HepG2 (cell line): Measurements from ENCODE around the gene LZTFL1. TPM values are rescaled to one million over a fixed set of nuclear protein-coding genes. Genes with fewer than 3 reads are reported as not detected.

Experiments used
- ATAC-seq: fragments of 200-7000 bp; cut with Tn5 transposase; 3 replicates; pipeline ENCODE4 v1.9.1; 2020; ENCODE audit warnings: mild to moderate bottlenecking, moderate library complexity
- BruUV-seq: library from RNA; stranded (reverse); fragments of 400-500 nt; replicated peaks from 2 replicates; lab custom pipeline; 2021; lab: Mats Ljungman, UMichigan
- CTCF ChIA-PET: fragments of 300-600 bp; formaldehyde crosslinking; extraction: SDS; loops from one replicate; lab custom pipeline; 2021; ENCODE audit warnings: low total read pairs, inconsistent platforms, low intra/inter-chr PET ratio; lab: Yijun Ruan, JAX
- POLR2A ChIA-PET: fragments of 350-600 bp; sonication (Branson Sonifier 250); formaldehyde crosslinking; loops from one replicate; lab custom pipeline; 2020; ENCODE audit warnings: antibody characterized with exemption, inconsistent platforms; lab: Yijun Ruan, JAX
- DNase-seq: peaks from one replicate; pipeline ENCODE4 v3.0.0-alpha.2; 2015; ENCODE audit warnings: low spot score
- FAIRE-seq: peaks from 3 replicates; lab custom pipeline; 2011; peaks lifted over from hg19 to GRCh38; lab: Jason Lieb, UNC
- H2AFZ ChIP-seq: one replicate; pipeline ENCODE4 v1.6.1; 2011; ENCODE audit warnings: low read length, inconsistent platforms
- H3K27ac ChIP-seq: fragments of 300-600 bp; 3 replicates; pipeline ENCODE4 v1.8.0; 2011; ENCODE audit warnings: mixed run types, mild to moderate bottlenecking, mixed read lengths, low read length, inconsistent platforms; ENCODE audit not compliant: insufficient read depth; ENCODE audit errors: extremely low read length
- H3K27me3 ChIP-seq, 2 experiments: fragments of 200-600 bp in 1 of 2; 2 replicates in 1 of 2; 3 replicates in 1 of 2; pipeline versions ENCODE4 v1.6.0 to v1.8.0; 2011; ENCODE audit warnings: low read length in 2 of 2, mild to moderate bottlenecking in 2 of 2, moderate library complexity in 2 of 2, inconsistent platforms in 1 of 2; ENCODE audit not compliant: insufficient read depth in 2 of 2, control insufficient read depth in 1 of 2
- H3K36me3 ChIP-seq, 2 experiments: fragments of 200-600 bp in 1 of 2; replicated peaks in 1 of 2; 2 replicates in 1 of 2; 3 replicates in 1 of 2; pipeline versions ENCODE4 v1.5.1 to v1.8.0; 2011; ENCODE audit warnings: low read length in 2 of 2, inconsistent platforms in 1 of 2; ENCODE audit not compliant: insufficient read depth in 2 of 2, control insufficient read depth in 1 of 2
- H3K4me1 ChIP-seq: 2 replicates; pipeline ENCODE4 v1.5.1; 2012; ENCODE audit warnings: low read length, inconsistent platforms; ENCODE audit not compliant: insufficient read depth
- H3K4me2 ChIP-seq: 2 replicates; pipeline ENCODE4 v1.6.0; 2011; ENCODE audit warnings: low read depth, low read length, inconsistent platforms
- H3K4me3 ChIP-seq, 3 experiments: fragments of 200-600 bp in 1 of 3; sonication (generic), shearing (Covaris generic) in 1 of 3; replicated peaks in 1 of 3; 2 replicates each; pipeline ENCODE4 v1.5.1; 2011 to 2016; ENCODE audit warnings: low read length in 3 of 3, inconsistent platforms in 2 of 3, low read depth in 2 of 3, mild to moderate bottlenecking in 2 of 3, control low read depth in 1 of 3, mixed read lengths in 1 of 3; ENCODE audit not compliant: insufficient read depth in 1 of 3
- H3K79me2 ChIP-seq: one replicate; pipeline ENCODE4 v1.6.1; 2011; ENCODE audit warnings: low read length, inconsistent platforms; ENCODE audit not compliant: insufficient read depth
- H3K9ac ChIP-seq: 2 replicates; pipeline ENCODE4 v1.6.0; 2011; ENCODE audit warnings: mild to moderate bottlenecking, low read depth, low read length, inconsistent platforms; ENCODE audit not compliant: insufficient read depth
- H3K9me3 ChIP-seq: 2 replicates; pipeline ENCODE4 v1.5.1; 2012; ENCODE audit warnings: mild to moderate bottlenecking, low read length
- H4K20me1 ChIP-seq: 2 replicates; pipeline ENCODE4 v1.6.0; 2011; ENCODE audit warnings: inconsistent platforms, mild to moderate bottlenecking, low read length, moderate library complexity; ENCODE audit not compliant: insufficient read depth
- CBFB ChIP-seq: sonication (generic); formaldehyde crosslinking; IDR thresholded peaks from 2 replicates; pipeline ENCODE4 v1.4.0; 2020; ENCODE audit warnings: missing genetic modification reagents
- ELF3 ChIP-seq: IDR thresholded peaks from 2 replicates; pipeline ENCODE4 v1.6.1; 2016; ENCODE audit warnings: missing genetic modification reagents, missing compliant biosample characterization
- ISX ChIP-seq: sonication (generic); formaldehyde crosslinking; conservative IDR thresholded peaks from 2 replicates; pipeline ENCODE4 v1.5.0; 2020; ENCODE audit warnings: missing genetic modification reagents
- KDM5A ChIP-seq: fragments of 200-600 bp; sonication (generic); IDR thresholded peaks from 2 replicates; pipeline ENCODE4 v1.7.0; 2018; ENCODE audit warnings: antibody characterized with exemption, mild to moderate bottlenecking, low read length, borderline replicate concordance
- PATZ1 ChIP-seq: sonication (generic); formaldehyde crosslinking; IDR thresholded peaks from 2 replicates; pipeline ENCODE4 v1.4.0; 2020; ENCODE audit warnings: missing genetic modification reagents
- ZC3H13 ChIP-seq: sonication (generic); formaldehyde crosslinking; IDR thresholded peaks from 2 replicates; pipeline ENCODE4 v1.8.1; 2023; ENCODE audit warnings: mild to moderate bottlenecking, missing genetic modification reagents, moderate library complexity
- ZNF260 ChIP-seq: sonication (generic); formaldehyde crosslinking; IDR thresholded peaks from 2 replicates; pipeline ENCODE4 v1.4.0; 2020; ENCODE audit warnings: missing genetic modification reagents, low read depth, mild to moderate bottlenecking, borderline replicate concordance
- ZNF546 ChIP-seq: sonication (generic); formaldehyde crosslinking; conservative IDR thresholded peaks from 2 replicates; pipeline ENCODE4 v1.8.1; 2023; ENCODE audit warnings: mild to moderate bottlenecking, missing genetic modification reagents
- ZNF574 ChIP-seq: sonication (generic); formaldehyde crosslinking; IDR thresholded peaks from 2 replicates; pipeline ENCODE4 v1.4.0; 2020; ENCODE audit warnings: missing genetic modification reagents
- WGBS: methylation state at CpG from one replicate; pipeline ENCODE4 v1.1.6; 2017; ENCODE audit warnings: low lambda C conversion rate; 5-methylcytosine and 5-hydroxymethylcytosine counted together
- in situ Hi-C: cut with HindIII; loops from 2 replicates; pipeline ENCODE4 v1.10.0; 2017; ENCODE audit warnings: low pct_unique_long_range_greater_than_20kb; ENCODE audit not compliant: extremely low pct_ligation_motif_present
- intact Hi-C: fragments of 100-400 bp; cut with micrococcal nuclease; formaldehyde crosslinking; loops from one replicate; pipeline ENCODE4 v1.10.0; 2022; ENCODE audit not compliant: unreplicated experiment
- polyA plus RNA-seq, 8 experiments: library from polyadenylated mRNA; depleted of rRNA in 3 of 8; stranded (reverse) in 7 of 8; unstranded in 1 of 8; fragments of >200 nt; fragmentation: Illumina TruSeq in 4 of 8; extraction: Trizol in 4 of 8; gene quantifications; 2 replicates each; pipeline versions ENCODE4 v1.2.1 to v1.2.3, GENCODE V29; 2011 to 2016; ENCODE audit warnings: low read depth in 4 of 8, missing spikeins in 1 of 8, mixed read lengths in 1 of 8; ENCODE audit not compliant: insufficient read depth in 1 of 8
- total RNA-seq, 5 experiments: library from RNA; depleted of rRNA; stranded (reverse); fragments of >200 nt; fragmentation: Illumina TruSeq; extraction: Trizol; gene quantifications; 2 replicates each; pipeline ENCODE4 v1.2.3, GENCODE V29; 2016; ENCODE audit warnings: low read depth in 1 of 5

LZTFL1 gene
- total and polyA plus RNA-seq, 2 of the 13 experiments (the other 11 are each of a cell fraction or from before 2014, with no cell fraction given), result 16.6 to 17.2 TPM

DNA sequence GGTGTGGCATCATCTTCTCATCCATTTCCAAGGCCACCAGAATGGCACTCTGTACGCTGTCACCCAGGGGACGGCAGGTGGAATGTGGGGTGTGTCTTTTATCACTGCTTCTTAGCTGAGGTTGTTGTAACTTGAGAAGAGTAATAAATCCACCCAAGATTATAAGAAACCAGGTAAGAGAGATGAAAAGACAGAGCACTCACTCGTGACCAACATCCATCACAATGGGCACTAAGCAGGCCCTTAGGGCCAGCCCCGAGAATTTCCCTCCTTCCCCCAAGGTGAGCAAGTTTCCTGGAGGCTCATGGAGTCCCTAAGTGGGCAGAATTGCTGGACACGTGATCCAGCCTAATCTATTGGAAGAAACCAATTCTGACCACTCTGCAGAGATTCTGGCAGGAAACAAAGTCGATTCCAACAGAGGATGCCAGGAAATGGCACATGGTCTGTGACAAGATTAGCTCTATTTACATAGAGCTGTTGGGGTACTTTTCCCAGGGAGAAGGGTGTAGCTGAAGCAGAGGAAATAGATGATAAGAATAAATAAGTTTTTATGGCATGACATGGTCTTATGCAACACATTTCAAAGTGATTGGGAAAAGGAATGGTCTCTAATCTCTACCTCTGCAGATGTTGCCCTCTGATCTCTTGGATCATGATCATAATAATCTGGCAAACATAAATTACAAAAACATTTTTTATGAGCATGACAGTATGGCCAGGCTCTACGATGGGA is 68.0 kb downstream of the LZTFL1 start:
- in situ Hi-C loops, result no loop called here
- no peak overlapping the region for H3K9ac ChIP-seq
- WGBS, result 15% methylated on average over 7 of the region's 7 CpGs
- no peak overlapping the region for H3K4me3 ChIP-seq
- no peaks in the 10 kb centered on the region for H3K4me1 ChIP-seq
- no peaks in the 10 kb centered on the region for H3K36me3 ChIP-seq
- TF ChIP-seq ZC3H13 (CRISPR knock-in tag) (no peak), CBFB (CRISPR knock-in tag) (no peak), ZNF546 (CRISPR knock-in tag) (no peak), KDM5A (no peak), ELF3 (CRISPR knock-in tag) (no peak), ZNF574 (CRISPR knock-in tag) (no peak), ZNF260 (CRISPR knock-in tag) (no peak), PATZ1 (CRISPR knock-in tag) (no peak), ISX (CRISPR knock-in tag) (no peak)
- FAIRE-seq, result no peak
- peaks cover 0 to 50% of the 10 kb centered on the region in 2 experiments; a peak in 4 of 5 replicates for H3K27me3 ChIP-seq
- H3K4me2 ChIP-seq, result no peak overlapping the region
- H3K79me2 ChIP-seq, result no peaks in the 10 kb centered on the region
- intact Hi-C loops, result no loop called here
- H3K9me3 ChIP-seq, result no peaks in the 10 kb centered on the region
- CTCF ChIA-PET, result no interaction called here
- H4K20me1 ChIP-seq, result no peaks in the 10 kb centered on the region
- H2AFZ ChIP-seq, result no peak overlapping the region
- H3K27ac ChIP-seq, result no peak overlapping the region
- DNase-seq, result no peak
- BruUV-seq, result no TSS peak
- no peak for ATAC-seq
- POLR2A ChIA-PET, result no interaction called here

Other genes starting within 250 kb of the LZTFL1 start
- gene LIMD1, start 247.4 kb downstream of the LZTFL1 start, total RNA-seq (2016; rRNA removed; fragmentation: Illumina TruSeq; extraction: Trizol), result 11.1 and 13.0 TPM in 2 replicates
- 16.4 and 18.7 TPM in 2 replicates for gene LIMD1, start 247.4 kb downstream of the LZTFL1 start, polyA plus RNA-seq (2011; rRNA removed)
- 27.8 and 37.4 TPM in 2 replicates for gene SACM1L, start 152.7 kb downstream of the LZTFL1 start, total RNA-seq (2016; rRNA removed; fragmentation: Illumina TruSeq; extraction: Trizol)
- 12.0 and 15.1 TPM in 2 replicates for gene SACM1L, start 152.7 kb downstream of the LZTFL1 start, polyA plus RNA-seq (2011; rRNA removed)
- not detected in 2 replicates for gene SLC6A20, start 45.6 kb downstream of the LZTFL1 start, total RNA-seq (2016; rRNA removed; fragmentation: Illumina TruSeq; extraction: Trizol)
- gene SLC6A20, start 45.6 kb downstream of the LZTFL1 start, polyA plus RNA-seq (2011; rRNA removed), result 0.04 TPM in 1 of 2 replicates, not detected in the other
- gene CCR9, start 44.4 kb upstream of the LZTFL1 start, total RNA-seq (2016; rRNA removed; fragmentation: Illumina TruSeq; extraction: Trizol), result not detected in 2 replicates
- not detected in 2 replicates for gene CCR9, start 44.4 kb upstream of the LZTFL1 start, polyA plus RNA-seq (2011; rRNA removed)
- gene CXCR6, start 101.3 kb upstream of the LZTFL1 start, total RNA-seq (2016; rRNA removed; fragmentation: Illumina TruSeq; extraction: Trizol), result not detected in 2 replicates
- not detected in 2 replicates for gene CXCR6, start 101.3 kb upstream of the LZTFL1 start, polyA plus RNA-seq (2011; rRNA removed)
- gene FYCO1, start 153.7 kb upstream of the LZTFL1 start, total RNA-seq (2016; rRNA removed; fragmentation: Illumina TruSeq; extraction: Trizol), result 2.7 and 4.9 TPM in 2 replicates
- gene FYCO1, start 153.7 kb upstream of the LZTFL1 start, polyA plus RNA-seq (2011; rRNA removed), result 4.2 and 6.0 TPM in 2 replicates
- gene XCR1, start 185.4 kb upstream of the LZTFL1 start, total RNA-seq (2016; rRNA removed; fragmentation: Illumina TruSeq; extraction: Trizol), result not detected in 2 replicates
- not detected in 2 replicates for gene XCR1, start 185.4 kb upstream of the LZTFL1 start, polyA plus RNA-seq (2011; rRNA removed)